ENCODE data around the gene ARL4D. TPM values are rescaled to one million over a fixed set of nuclear protein-coding genes. Genes with fewer than 3 reads are reported as not detected.

The ARL4D gene
- total and polyA plus RNA-seq, 11 donors: 2.2 to 16.2 (median 4.2) TPM

DNA sequence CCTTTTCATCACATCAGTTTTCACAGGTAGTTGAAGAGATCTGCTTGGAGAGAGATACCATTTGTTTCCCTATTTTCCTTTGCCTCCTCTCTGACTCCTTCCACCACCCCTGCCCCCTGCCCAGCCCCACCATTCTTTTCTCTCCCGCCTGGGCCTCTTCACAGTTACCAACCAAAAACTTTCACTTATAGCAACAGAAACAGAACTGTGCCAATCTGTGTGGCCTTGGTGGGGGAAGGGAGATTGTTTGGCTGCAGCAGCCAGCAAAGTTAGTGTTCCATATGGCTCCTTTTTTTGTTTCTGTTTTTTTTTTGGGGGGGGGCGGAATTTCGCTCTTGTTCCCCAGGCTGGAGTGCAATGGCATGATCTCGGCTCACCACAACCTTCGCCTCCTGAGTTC, 17.2 kb upstream of the ARL4D start:
- Histone ChIP-seq H3K4me3 (no peak overlapping the region), H3K27ac (no peak overlapping the region), H3K27me3 (no peaks in the 10 kb centered on the region), H3K4me1 (no peaks in the 10 kb centered on the region), H3K9me3 (peaks cover 0 to 16% (median 3%) of the 10 kb centered on the region in 12 donors), H3K36me3 (no peaks in the 10 kb centered on the region)
- TF ChIP-seq POLR2A (IDR thresholded peaks at IDR 0.05): no peak
- TF ChIP-seq, protein P1, sequence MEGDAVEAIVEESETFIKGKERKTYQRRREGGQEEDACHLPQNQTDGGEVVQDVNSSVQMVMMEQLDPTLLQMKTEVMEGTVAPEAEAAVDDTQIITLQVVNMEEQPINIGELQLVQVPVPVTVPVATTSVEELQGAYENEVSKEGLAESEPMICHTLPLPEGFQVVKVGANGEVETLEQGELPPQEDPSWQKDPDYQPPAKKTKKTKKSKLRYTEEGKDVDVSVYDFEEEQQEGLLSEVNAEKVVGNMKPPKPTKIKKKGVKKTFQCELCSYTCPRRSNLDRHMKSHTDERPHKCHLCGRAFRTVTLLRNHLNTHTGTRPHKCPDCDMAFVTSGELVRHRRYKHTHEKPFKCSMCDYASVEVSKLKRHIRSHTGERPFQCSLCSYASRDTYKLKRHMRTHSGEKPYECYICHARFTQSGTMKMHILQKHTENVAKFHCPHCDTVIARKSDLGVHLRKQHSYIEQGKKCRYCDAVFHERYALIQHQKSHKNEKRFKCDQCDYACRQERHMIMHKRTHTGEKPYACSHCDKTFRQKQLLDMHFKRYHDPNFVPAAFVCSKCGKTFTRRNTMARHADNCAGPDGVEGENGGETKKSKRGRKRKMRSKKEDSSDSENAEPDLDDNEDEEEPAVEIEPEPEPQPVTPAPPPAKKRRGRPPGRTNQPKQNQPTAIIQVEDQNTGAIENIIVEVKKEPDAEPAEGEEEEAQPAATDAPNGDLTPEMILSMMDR (IDR thresholded peaks at IDR 0.05): no peak
- ATAC-seq: no peak
- 90 to 97% (median 95%) methylated on average over 5 of the region's 5 CpGs for WGBS, 4 donors
- no peak for DNase-seq
- intact Hi-C loops (cut with DNase I): no loop called here

DNA sequence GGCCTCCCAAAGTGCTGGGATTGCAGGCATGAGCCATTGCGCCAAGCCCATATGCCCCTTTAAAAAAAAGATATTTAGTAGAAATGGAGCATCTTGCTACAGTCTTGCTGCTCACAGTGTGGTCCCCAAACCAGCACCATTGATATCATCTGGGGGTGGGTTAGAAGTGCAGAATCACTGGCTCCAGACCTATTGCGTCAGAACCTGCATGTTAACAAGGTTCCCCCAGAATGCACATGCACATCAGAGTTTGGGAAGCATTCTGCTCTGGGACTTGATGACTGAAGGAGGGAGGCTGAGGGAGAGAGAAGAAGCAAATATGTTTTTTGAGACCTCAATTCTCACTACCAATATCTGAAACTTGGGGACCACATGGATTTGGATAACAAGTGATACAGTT, 16.0 kb upstream of the ARL4D start:
- H3K36me3 ChIP-seq: no peaks in the 10 kb centered on the region
- H3K4me1 ChIP-seq: peaks cover 0 to 10% (median 3%) of the 10 kb centered on the region in 12 donors
- no peaks in the 10 kb centered on the region for H3K27me3 ChIP-seq
- no peak overlapping the region for H3K27ac ChIP-seq
- DNase-seq (no peak), ATAC-seq (no peak)
- intact Hi-C loops (cut with DNase I): no loop called here
- no peak overlapping the region for H3K4me3 ChIP-seq
- H3K9me3 ChIP-seq: peaks cover 0 to 16% (median 3%) of the 10 kb centered on the region in 12 donors
- no peak for TF ChIP-seq POLR2A (IDR thresholded peaks at IDR 0.05)
- TF ChIP-seq, protein P1 (IDR thresholded peaks at IDR 0.05): no peak
- 91 to 97% (median 96%) methylated on average over 2 of the region's 2 CpGs for WGBS, 4 donors

DNA sequence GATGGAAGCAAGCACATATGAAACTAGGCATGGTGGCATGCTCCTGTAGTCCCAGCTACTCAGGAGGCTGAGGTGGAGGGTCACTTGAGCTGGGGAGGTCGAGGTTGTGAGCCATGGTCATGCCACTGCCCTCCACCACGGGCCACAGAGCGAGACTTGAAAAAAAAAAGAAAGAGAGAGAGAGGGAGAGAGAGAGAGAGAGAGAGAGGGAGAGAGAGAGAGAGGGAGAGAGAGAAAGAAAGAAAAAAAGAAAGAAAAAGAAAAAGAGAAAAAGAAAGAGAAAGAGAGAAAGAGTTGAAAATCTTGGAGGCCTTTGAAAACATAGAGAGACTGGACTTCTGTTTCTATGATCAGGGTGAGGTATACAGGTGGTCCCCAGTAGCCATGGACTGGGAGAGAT, 15.4 kb upstream of the ARL4D start:
- intact Hi-C loops (cut with DNase I): no loop called here
- Histone ChIP-seq H3K27ac (no peak overlapping the region), H3K27me3 (no peaks in the 10 kb centered on the region), H3K4me1 (peaks cover 0 to 12% (median 5%) of the 10 kb centered on the region in 12 donors), H3K4me3 (no peak overlapping the region), H3K9me3 (peaks cover 0 to 16% (median 3%) of the 10 kb centered on the region in 12 donors), H3K36me3 (no peaks in the 10 kb centered on the region)
- ATAC-seq (no peak), DNase-seq (no peak)
- 88 to 91% (median 89%) methylated on average over 3 of the region's 3 CpGs for WGBS, 4 donors
- TF ChIP-seq, protein P1 (IDR thresholded peaks at IDR 0.05): no peak
- TF ChIP-seq POLR2A (IDR thresholded peaks at IDR 0.05): no peak

DNA sequence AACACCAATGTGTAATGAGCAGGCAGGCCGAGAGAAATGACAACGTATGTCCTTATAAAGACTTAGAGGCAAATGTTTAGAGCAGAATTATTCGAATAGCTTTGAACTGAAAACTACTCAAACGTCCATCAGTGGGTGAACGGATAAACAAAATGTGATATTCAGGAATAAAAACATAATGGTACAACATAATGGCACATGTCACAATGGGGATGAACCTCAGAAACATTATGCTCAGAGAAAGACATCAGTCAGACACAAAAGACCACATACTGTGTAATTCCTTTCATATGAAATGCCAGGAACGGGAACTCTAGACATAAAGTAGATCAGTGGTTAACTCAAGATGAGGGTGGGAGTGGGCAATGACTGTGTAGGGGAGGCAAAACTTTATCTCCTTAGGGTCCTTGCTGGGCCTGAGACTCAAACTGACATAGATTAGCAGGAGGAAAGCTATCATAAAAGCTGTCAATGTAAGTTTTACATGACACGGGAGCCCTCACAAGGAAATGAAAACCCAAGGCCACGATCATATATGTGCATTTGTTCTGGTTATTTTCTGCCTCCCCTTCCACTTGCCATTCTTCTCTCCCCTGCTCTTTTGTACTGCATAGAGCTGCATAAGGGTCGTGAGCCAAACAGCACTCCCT, 14.8 kb upstream of the ARL4D start:
- WGBS, 4 donors: 73 to 76% (median 74%) methylated on average over 9 of the region's 9 CpGs

More for the DNA sequence above, 14.8 kb upstream of the ARL4D start:
- DNase-seq: no peak
- H3K9me3 ChIP-seq: peaks cover 0 to 16% (median 3%) of the 10 kb centered on the region in 12 donors
- no peak overlapping the region for H3K4me3 ChIP-seq
- no peaks in the 10 kb centered on the region for H3K27me3 ChIP-seq
- no peak overlapping the region for H3K27ac ChIP-seq
- no peaks in the 10 kb centered on the region for H3K36me3 ChIP-seq
- H3K4me1 ChIP-seq: peaks cover 0 to 12% (median 5%) of the 10 kb centered on the region in 12 donors
- no peak for ATAC-seq
- TF ChIP-seq, protein P1 (IDR thresholded peaks at IDR 0.05): no peak
- no peak for TF ChIP-seq POLR2A (IDR thresholded peaks at IDR 0.05)
- intact Hi-C loops (cut with DNase I): no loop called here

Measured in heart left ventricle (tissue), 16 donors.